K562 (cell line): ENCODE results near the gene STMN3. TPM values are rescaled to one million over a fixed set of nuclear protein-coding genes. Genes with fewer than 3 reads are reported as not detected.
A peak's percentile ranks its signal among the peaks of the same experiment; 100 is the strongest.

Experiments
- C11orf30 ChIP-seq: fragments of 450-650 bp; IDR thresholded peaks from 2 replicates; pipeline ENCODE4 v1.6.1; 2016; ENCODE audit warnings: low read depth, mild to moderate bottlenecking
- CXXC5 ChIP-seq: fragments of 250-450 bp; sonication (Bioruptor Pico); IDR thresholded peaks from 2 replicates; pipeline ENCODE4 v1.8.0; 2022; ENCODE audit warnings: inconsistent platforms, mild to moderate bottlenecking, moderate library complexity
- E2F3 ChIP-seq: fragments of 250-450 bp; sonication (Bioruptor Pico); IDR thresholded peaks from 2 replicates; pipeline ENCODE4 v1.4.0; 2020; ENCODE audit warnings: mild to moderate bottlenecking
- LARP7 ChIP-seq: fragments of 450-650 bp; IDR thresholded peaks from 2 replicates; pipeline ENCODE4 v1.6.1; 2016
- MXI1 ChIP-seq: IDR thresholded peaks from 2 replicates; pipeline ENCODE4 v1.6.1; 2011; ENCODE audit warnings: low read depth, mild to moderate bottlenecking, improper control_type of control experiment, low read length
- NRF1 ChIP-seq, 2 experiments: fragments of 450-650 bp; IDR thresholded peaks in 1 of 2; conservative IDR thresholded peaks in 1 of 2; 2 replicates each; pipeline ENCODE4 v1.6.1; 2014; ENCODE audit warnings: mild to moderate bottlenecking in 2 of 2
- PHB ChIP-seq: fragments of 250-450 bp; sonication (Bioruptor Pico); IDR thresholded peaks from 2 replicates; pipeline ENCODE4 v1.5.0; 2021
- PKNOX1 ChIP-seq: fragments of 450-650 bp; IDR thresholded peaks from 2 replicates; pipeline ENCODE4 v1.6.1; 2016
- SMAD1 ChIP-seq: fragments of 150-350 bp; IDR thresholded peaks from 2 replicates; pipeline ENCODE4 v1.6.1; 2014; ENCODE audit warnings: low read length, low read depth; ENCODE audit not compliant: partially characterized antibody
- SOX6 ChIP-seq: fragments of 450-650 bp; IDR thresholded peaks from 2 replicates; pipeline ENCODE4 v1.6.1; 2014; ENCODE audit warnings: mild to moderate bottlenecking
- SPI1 ChIP-seq: IDR thresholded peaks from 2 replicates; pipeline ENCODE4 v1.6.1; 2011; ENCODE audit warnings: low read depth, low read length, control low read depth, borderline replicate concordance
- TGIF2 ChIP-seq: sonication (generic); formaldehyde crosslinking; IDR thresholded peaks from 2 replicates; pipeline ENCODE4 v1.8.1; 2022; ENCODE audit warnings: mild to moderate bottlenecking, missing genetic modification reagents, moderate library complexity
- ZBTB40 ChIP-seq, 2 experiments: fragments of 450-650 bp in 1 of 2; sonication (generic) in 1 of 2; formaldehyde crosslinking in 1 of 2; IDR thresholded peaks; 2 replicates each; pipeline versions ENCODE4 v1.7.1 to v1.9.0; 2016 to 2022; ENCODE audit warnings: inconsistent platforms in 1 of 2, mild to moderate bottlenecking in 1 of 2, missing genetic modification reagents in 1 of 2
- ZNF445 ChIP-seq: fragments of 250-450 bp; sonication (Bioruptor Pico); IDR thresholded peaks from 2 replicates; pipeline ENCODE4 v1.4.0; 2020; ENCODE audit warnings: low read depth, mild to moderate bottlenecking, moderate library complexity
- ZNF512 ChIP-seq: IDR thresholded peaks from 2 replicates; pipeline ENCODE4 v1.6.1; 2016; ENCODE audit warnings: missing genetic modification characterization, missing compliant biosample characterization
- ZNF584 ChIP-seq: fragments of 200-800 bp; sonication (Bioruptor generic); IDR thresholded peaks from 2 replicates; pipeline ENCODE4 v1.6.1; 2016; ENCODE audit warnings: low read depth, mild to moderate bottlenecking, missing genetic modification characterization, missing compliant biosample characterization
- polyA plus RNA-seq, 8 experiments: library from polyadenylated mRNA; depleted of rRNA in 4 of 8; stranded (reverse) in 5 of 8; unstranded in 3 of 8; fragments of >200 nt; fragmentation: Nextera tagmentation in 2 of 8; fragmentation: Illumina TruSeq in 1 of 8; extraction: Ambion mirVana in 2 of 8; extraction: Trizol in 1 of 8; gene quantifications; 2 replicates each; pipeline versions ENCODE4 v1.2.1 to v1.2.3, GENCODE V29; 2011 to 2014; ENCODE audit warnings: inconsistent platforms in 1 of 8, missing spikeins in 1 of 8
- total RNA-seq, 7 experiments: library from RNA; depleted of rRNA in 6 of 7; stranded (reverse); fragments of >200 nt in 6 of 7; fragmentation: Illumina TruSeq in 2 of 7; extraction: Trizol in 2 of 7; gene quantifications; 2 replicates each; pipeline versions ENCODE4 v1.2.1 to v1.2.3, GENCODE V29; 2011 to 2021; ENCODE audit warnings: low replicate concordance in 1 of 7

Gene STMN3
- total and polyA plus RNA-seq, 9 of the 15 experiments (the other 6 are each of a cell fraction or from before 2014, with no cell fraction given) = 0.70 to 65.6 (median 29.4) TPM

GRCh38 chr20:63657937-63658748 lies 4.9 kb upstream of the STMN3 start, which contains the start of gene RTEL1 (continued):
- peak; percentile 58; the same call in 1 of the 2 replicates for TF ChIP-seq ZNF584 (CRISPR knock-in tag)
- TF ChIP-seq LARP7 = peak; percentile 11; the same call in 1 of the 2 replicates
- peak; percentile 66 to 69 for TF ChIP-seq NRF1 (conservative IDR thresholded peaks at IDR 0.05 in 1 of 2, IDR thresholded peaks at IDR 0.05 in 1 of 2)
- peak; percentile 34; the same call in 1 of the 2 replicates for TF ChIP-seq SOX6
- peak; percentile 98 for TF ChIP-seq C11orf30
- TF ChIP-seq SPI1 = peak; percentile 25; the same call in 1 of the 2 replicates
- TF ChIP-seq TGIF2 = no peak
- peak; percentile 14; the same call in 1 of the 2 replicates for TF ChIP-seq PHB (CRISPR knock-in tag)
- peak; percentile 30 for TF ChIP-seq SMAD1
- TF ChIP-seq ZNF445 (CRISPR knock-in tag) = no peak
- peak; percentile 61; the same call in 1 of the 2 replicates for TF ChIP-seq MXI1
- TF ChIP-seq ZBTB40 (IDR thresholded peaks at IDR 0.05) = peak; percentile 100
- TF ChIP-seq ZBTB40 (CRISPR knock-in tag; IDR thresholded peaks at IDR 0.05) = no peak
- no peak for TF ChIP-seq ZNF512 (tag)
- no peak for TF ChIP-seq E2F3 (CRISPR knock-in tag)
- TF ChIP-seq CXXC5 (CRISPR knock-in tag) = peak; percentile 85
- peak; percentile 81 for TF ChIP-seq PKNOX1
